Activated CD8-positive, alpha-beta memory T cell treated with anti-CD3 and anti-CD28 coated beads, Interleukin-2, amount 10 ng/mL, durations not matched to agents 7 days and 5 days (primary cell): ENCODE data around the gene DDIT4. TPM values are rescaled to one million over a fixed set of nuclear protein-coding genes. Genes with fewer than 3 reads are reported as not detected.

Experiments used
- ATAC-seq: fragments of 150-1000 bp; cut with Tn5 transposase; one replicate; pipeline ENCODE4 v1.10.0; 2021; ENCODE audit warnings: moderate library complexity
- CTCF ChIA-PET: fragments of 350-600 bp; sonication (Branson Sonifier 250); formaldehyde crosslinking; loops from one replicate; lab custom pipeline; 2021; ENCODE audit warnings: antibody characterized with exemption; lab: Charles Lee
- DNase-seq: peaks from one replicate; pipeline ENCODE4 v3.0.0-alpha.2; 2020
- H3K27ac Mint-ChIP-seq: one replicate; pipeline ENCODE4 v1.8.0; 2021; ENCODE audit warnings: mild to moderate bottlenecking, mixed read lengths
- H3K27me3 Mint-ChIP-seq: one replicate; pipeline ENCODE4 v1.8.0; 2021; ENCODE audit warnings: mixed read lengths
- H3K36me3 Mint-ChIP-seq: one replicate; pipeline ENCODE4 v1.8.0; 2021; ENCODE audit warnings: mild to moderate bottlenecking, mixed read lengths
- H3K4me1 Mint-ChIP-seq: one replicate; pipeline ENCODE4 v1.8.0; 2021; ENCODE audit warnings: mixed read lengths
- H3K4me3 Mint-ChIP-seq: one replicate; pipeline ENCODE4 v1.8.0; 2021; ENCODE audit warnings: mild to moderate bottlenecking, moderate library complexity, mixed read lengths
- H3K9me3 Mint-ChIP-seq: one replicate; pipeline ENCODE4 v1.8.0; 2022; ENCODE audit warnings: low read depth, mixed read lengths
- total RNA-seq, 2 experiments: library from RNA; stranded (reverse); gene quantifications; one replicate each; pipeline ENCODE4 v1.2.3, GENCODE V29; 2021

The DDIT4 gene
- total RNA-seq, 2 experiments from 2014 or later, result 291 to 293 TPM

DNA sequence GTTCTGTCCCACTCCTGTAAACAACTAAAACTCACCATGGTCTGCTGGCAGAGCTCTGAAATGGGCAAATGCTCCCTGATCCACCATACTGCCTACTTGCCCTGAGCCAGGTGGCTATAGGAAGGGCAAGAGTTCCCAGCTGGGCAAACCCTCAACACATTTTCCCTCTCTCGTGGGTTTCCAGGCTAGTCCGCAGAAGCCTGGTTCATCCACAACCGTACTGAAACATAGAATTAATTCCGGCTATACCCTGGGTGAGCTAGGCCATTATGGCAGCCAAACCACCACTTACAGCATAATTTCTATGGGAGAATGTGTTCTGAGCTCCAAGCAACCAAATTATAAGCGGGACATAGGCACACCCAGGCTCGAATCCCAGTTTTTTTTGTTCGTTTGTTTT lies 20.1 kb upstream of the DDIT4 start:
- no peaks in the 10 kb centered on the region for H3K36me3 Mint-ChIP-seq
- H3K9me3 Mint-ChIP-seq, result no peaks in the 10 kb centered on the region
- H3K4me1 Mint-ChIP-seq, result peaks cover 59% of the 10 kb centered on the region
- ATAC-seq (no peak), DNase-seq (no peak)
- CTCF ChIA-PET, result interaction anchor here (0.6 to 11.6 kb wide), 7 partner anchors 8 to 1159 kb away, joined by 3 to 94 read pairs (median 3); no protein-coding TSS in a partner anchor
- peak overlapping the region; percentile 48 for H3K27ac Mint-ChIP-seq
- no peaks in the 10 kb centered on the region for H3K27me3 Mint-ChIP-seq
- no peak overlapping the region for H3K4me3 Mint-ChIP-seq

DNA sequence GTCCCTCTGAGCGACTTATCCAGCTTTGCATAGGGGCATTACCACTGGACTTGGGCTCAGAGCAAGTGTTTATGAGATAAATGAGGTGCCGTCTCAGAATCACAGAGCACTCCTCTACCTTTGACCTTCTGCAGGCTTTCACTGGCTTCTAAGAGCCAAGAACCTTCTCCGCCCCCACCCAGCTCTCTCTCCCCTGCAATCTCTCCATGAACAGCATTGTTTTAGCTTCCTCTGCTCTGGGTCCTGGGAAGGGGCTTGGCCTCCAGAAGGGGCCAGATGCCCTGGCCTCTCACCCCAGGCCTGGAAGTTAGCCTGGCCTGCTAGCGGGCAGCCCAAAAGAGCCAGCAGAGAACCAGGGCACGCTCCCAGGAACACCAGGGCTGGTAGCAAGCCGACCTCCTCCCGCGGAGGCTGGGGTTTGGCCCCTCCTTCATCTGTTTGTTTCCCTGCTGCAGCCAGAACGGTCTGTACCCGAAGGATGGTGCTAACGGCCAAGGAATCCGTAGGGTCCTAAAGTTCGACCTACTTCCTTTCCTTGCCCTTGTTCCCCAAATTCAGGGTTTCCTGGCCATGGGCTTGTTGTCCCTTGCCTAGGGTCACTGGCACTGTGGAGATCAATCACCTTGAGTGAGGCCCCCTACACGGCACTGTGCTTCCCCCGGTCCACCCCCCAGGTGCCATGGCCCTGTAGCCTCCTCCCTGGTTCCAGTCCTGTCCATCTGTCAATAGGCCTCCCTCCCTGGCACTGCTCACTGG lies 18.7 kb upstream of the DDIT4 start:
- Mint-ChIP-seq H3K4me3 (peak overlapping the region; percentile 62), H3K9me3 (no peaks in the 10 kb centered on the region), H3K4me1 (peaks cover 62% of the 10 kb centered on the region), H3K27me3 (no peaks in the 10 kb centered on the region), H3K36me3 (no peaks in the 10 kb centered on the region), H3K27ac (peak overlapping the region; percentile 91)
- ATAC-seq (peak; percentile 74), DNase-seq (peak; percentile 64)
- CTCF ChIA-PET, result interaction anchor here (0.8 to 11.6 kb wide), 6 partner anchors 16 to 81 kb away, joined by 3 to 94 read pairs (median 4); partner anchors contain the start of gene DDIT4

DNA sequence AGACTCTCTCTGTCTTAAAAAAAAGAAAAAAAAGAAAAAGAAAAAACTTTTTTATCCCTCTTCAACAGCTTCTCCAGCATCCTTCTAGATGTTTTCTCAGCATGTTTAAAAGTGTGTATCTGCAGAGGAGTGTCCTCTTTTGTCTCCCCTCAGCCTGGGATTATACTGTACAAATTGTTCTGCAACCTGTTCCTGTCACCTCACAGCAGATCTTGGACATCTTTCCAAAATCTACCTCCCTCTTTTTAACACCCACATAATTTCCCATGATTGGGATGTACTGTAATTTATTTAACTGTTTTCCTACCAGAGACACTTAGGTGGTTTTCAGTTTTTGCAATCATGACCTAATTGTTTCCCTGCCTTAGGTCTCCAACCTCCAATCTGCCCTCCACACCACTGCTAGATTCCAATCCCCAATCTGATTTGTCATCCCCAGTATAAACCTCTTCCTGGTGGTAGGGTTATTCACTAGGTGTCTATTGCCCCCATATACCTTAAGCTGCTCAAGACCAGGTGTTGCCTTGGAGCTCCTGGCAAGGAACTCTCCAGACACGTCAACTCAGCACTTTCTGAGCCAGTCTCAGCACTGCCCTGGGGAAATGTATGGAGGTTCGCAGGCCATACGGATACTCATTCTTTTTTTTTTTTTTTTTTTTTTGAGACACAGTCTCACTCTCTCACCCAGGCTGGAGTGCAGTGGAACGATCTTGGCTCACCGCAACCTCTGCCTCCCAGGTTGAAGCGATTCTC lies 17.6 kb upstream of the DDIT4 start:
- peaks cover 63% of the 10 kb centered on the region for H3K4me1 Mint-ChIP-seq
- no peak for DNase-seq
- peak overlapping the region; percentile 57 for H3K27ac Mint-ChIP-seq
- H3K4me3 Mint-ChIP-seq, result no peak overlapping the region
- no peaks in the 10 kb centered on the region for H3K9me3 Mint-ChIP-seq
- no peaks in the 10 kb centered on the region for H3K36me3 Mint-ChIP-seq
- ATAC-seq, result no peak
- CTCF ChIA-PET, result interaction anchor here (1.0 to 11.6 kb wide), 4 partner anchors 9 to 80 kb away, joined by 3 to 94 read pairs (median 5); partner anchors contain the start of gene DDIT4
- no peaks in the 10 kb centered on the region for H3K27me3 Mint-ChIP-seq

DNA sequence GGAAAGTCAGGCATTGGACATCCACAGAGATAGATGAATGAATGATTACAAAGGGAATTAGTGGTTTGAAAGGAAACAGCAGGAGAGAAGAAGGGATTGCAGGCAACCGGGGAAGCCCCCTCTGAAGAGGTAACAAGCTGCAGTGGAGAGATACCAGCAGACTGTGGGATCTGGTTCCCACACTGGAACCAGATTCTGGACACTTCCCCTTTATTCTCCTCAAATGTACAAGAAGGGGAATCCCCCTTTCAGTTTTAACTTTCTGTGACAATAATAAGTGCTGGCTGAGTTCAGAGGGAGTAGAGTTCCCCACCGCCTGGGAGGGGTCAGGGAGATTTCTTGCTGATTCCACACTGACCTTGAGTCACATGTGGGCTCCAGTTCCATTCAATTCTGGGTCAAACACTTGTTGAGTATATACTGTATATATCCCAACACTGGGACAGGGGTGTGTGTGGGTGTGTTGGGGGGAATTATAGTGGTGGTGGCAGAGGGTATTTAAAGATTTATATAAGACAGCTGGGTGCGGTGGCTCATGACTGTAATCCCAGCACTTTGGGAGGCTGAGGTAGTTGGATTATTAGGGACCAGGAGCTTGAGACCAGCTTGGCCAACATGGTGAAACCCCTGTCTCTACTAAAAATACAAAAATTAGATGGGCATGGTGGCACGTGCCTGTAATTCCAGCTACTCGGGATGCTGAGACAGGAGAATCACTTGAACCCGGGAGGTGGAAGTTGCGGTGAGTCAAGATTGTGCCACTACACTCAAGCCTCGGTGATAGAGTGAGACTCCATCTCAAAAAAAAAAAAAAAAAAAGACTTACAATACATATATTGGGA lies 16.5 kb upstream of the DDIT4 start:
- Mint-ChIP-seq H3K36me3 (no peaks in the 10 kb centered on the region), H3K27ac (peak overlapping the region; percentile 49), H3K4me3 (no peak overlapping the region), H3K4me1 (peaks cover 70% of the 10 kb centered on the region), H3K27me3 (no peaks in the 10 kb centered on the region), H3K9me3 (no peaks in the 10 kb centered on the region)
- DNase-seq, result no peak
- CTCF ChIA-PET, result interaction anchor here (0.7 to 11.6 kb wide), 4 partner anchors 78 to 1937 kb away, joined by 3 to 94 read pairs (median 4); no protein-coding TSS in a partner anchor
- no peak for ATAC-seq

DNA sequence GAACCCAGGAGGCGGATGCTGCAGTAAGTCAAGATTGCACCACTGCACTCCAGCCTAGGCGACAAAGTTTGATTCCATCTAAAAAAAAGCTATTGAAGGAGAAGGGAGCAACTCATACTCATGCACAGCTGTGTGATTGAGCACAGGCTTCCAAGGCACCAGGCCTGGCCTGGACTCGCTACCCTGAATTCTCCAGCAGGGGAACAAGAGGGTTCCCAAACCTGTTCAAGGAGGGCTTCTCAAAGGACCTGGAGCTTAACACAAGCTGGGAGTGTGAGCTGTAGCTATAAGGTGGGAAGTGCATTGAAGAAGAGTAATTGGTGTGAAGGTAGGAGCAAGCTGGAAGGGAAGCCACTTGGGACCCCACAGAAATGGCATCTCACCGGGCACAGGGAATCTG lies 15.1 kb upstream of the DDIT4 start:
- Mint-ChIP-seq H3K9me3 (no peaks in the 10 kb centered on the region), H3K36me3 (no peaks in the 10 kb centered on the region), H3K27ac (peak overlapping the region; percentile 79), H3K27me3 (no peaks in the 10 kb centered on the region), H3K4me3 (no peak overlapping the region), H3K4me1 (peaks cover 63% of the 10 kb centered on the region)
- CTCF ChIA-PET, result interaction anchor here (0.7 to 11.6 kb wide), 7 partner anchors 10 to 544 kb away, joined by 4 to 94 read pairs (median 4); partner anchors contain the start of gene DDIT4
- no peak for DNase-seq
- no peak for ATAC-seq

DNA sequence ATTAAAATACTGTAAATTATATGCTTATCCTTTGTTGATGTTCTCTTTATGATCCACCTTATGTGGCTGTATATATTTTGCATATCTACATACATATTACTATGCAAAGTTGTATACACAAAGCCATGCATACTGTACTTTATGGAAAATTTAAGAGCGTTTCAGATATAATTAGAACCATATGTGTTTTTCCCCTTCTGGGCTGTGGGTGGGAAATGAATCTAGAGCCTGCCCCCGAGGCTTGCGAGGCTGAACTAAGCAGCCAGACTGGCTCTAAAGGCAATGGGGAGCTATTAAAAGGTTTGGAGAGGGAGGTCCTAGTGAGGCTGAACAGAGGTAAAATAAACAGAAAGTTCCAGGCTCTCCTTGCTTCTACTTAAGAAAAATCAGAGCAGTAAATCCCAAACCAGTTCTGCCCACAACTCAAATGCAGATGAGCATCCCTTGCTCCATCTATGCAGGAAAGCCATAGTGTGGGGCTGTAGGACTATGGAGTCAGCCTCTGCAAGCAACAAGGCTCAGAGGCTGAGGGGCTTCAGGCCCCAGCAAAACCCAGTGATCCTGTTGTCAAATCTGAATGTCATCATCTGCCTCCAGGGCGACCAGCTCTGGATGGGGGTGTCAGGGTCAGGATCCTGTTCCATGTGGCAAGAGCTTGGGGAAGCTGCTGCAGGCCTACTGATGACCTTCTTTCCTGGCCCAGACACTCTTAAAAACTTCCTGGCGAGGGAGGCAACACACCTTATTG lies 14.1 kb upstream of the DDIT4 start:
- H3K27ac Mint-ChIP-seq, result peak overlapping the region; percentile 98
- no peaks in the 10 kb centered on the region for H3K27me3 Mint-ChIP-seq
- ATAC-seq (no peak), DNase-seq (no peak)
- H3K4me3 Mint-ChIP-seq, result peak overlapping the region; percentile 68
- no peaks in the 10 kb centered on the region for H3K9me3 Mint-ChIP-seq
- no peaks in the 10 kb centered on the region for H3K36me3 Mint-ChIP-seq
- CTCF ChIA-PET, result interaction anchor here (1.0 to 11.6 kb wide), 13 partner anchors 11 to 214 kb away, joined by 3 to 94 read pairs (median 6); partner anchors contain the start of genes ANAPC16, ASCC1, DDIT4 and SPOCK2
- H3K4me1 Mint-ChIP-seq, result peaks cover 63% of the 10 kb centered on the region

DNA sequence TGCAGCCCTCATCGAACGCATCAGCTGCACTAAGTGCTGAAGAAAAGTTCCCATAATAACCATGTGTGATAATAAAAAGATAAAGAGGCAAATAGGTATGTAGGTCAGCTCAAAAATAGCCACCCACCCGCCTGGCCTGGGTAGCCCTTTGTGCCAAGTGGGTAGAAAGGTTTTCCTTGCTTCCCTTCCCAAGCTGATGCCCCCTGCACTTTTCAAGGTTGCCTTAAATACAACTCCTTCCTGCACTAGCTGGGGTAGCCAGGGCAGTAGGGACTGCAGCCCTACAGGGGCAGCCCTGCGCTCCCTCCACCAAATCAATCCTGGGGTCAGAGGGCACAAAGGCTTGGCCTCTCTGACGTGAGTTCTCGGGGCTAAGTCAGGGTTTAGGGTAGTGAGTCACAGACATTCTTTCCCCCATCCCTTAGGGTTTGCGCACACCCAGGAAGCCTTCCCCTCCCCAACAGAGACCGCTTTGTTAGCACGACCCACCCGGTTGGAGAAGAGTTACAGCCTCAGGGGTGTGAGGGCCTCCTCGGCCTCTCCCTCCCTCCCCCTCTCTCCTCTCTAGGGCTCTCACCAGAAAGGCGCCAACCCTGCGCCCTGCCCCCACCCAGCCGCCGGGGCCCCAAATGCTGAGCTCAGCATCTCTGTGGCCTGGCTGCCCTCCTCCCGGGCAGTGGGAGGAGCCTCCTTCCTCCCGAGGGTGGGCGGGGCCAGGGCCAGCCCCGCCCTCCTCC lies 13.3 kb upstream of the DDIT4 start:
- Mint-ChIP-seq H3K27ac (peak overlapping the region; percentile 98), H3K4me1 (peaks cover 55% of the 10 kb centered on the region), H3K4me3 (peak overlapping the region; percentile 68), H3K36me3 (no peaks in the 10 kb centered on the region), H3K27me3 (no peaks in the 10 kb centered on the region), H3K9me3 (no peaks in the 10 kb centered on the region)
- DNase-seq (peak; percentile 97), ATAC-seq (peak; percentile 78)
- CTCF ChIA-PET, result interaction anchor here (1.0 to 11.6 kb wide), 22 partner anchors 11 to 214 kb away, joined by 3 to 94 read pairs (median 6); partner anchors contain the start of genes ANAPC16, ASCC1, DDIT4 and SPOCK2

DNA sequence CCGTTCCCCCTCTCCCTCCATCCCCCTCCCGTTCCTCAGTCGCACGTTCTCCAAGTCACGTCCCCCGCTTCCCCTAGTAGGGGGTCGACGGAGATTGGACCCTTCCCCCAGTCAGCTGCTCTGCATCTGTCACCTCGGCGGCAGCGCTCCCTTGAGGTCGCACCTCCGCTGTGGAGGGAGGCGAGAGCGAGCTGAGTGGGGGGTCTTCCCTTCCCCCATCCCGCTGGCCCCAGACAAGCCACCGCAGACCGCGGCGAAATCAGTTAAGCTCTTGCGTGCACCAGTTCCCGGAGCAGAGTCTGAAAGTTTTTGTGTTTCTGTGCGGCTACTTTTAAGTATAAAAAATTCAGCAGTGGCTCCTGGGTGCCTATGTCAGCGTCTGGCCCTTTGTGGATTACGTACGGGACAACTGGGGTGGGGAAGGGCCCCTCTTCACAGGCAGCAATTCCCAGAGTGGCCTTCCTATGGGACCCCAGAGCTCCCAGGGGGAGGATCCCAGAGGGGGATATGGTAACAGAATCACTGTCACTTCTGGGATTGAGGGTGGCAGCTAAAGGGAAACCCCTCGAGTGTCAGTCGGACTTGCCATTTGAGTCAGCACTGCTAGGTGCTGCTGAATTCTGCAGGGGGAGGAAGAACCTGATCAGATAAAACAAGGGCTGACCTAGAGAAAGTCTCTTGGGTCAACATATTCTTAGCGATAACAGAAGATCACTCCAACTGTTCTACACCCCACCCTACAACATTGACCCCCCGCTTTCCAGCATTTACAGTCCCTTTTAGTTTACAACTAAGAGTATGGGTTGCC lies 12.5 kb upstream of the DDIT4 start:
- Mint-ChIP-seq H3K27ac (peak overlapping the region; percentile 98), H3K4me3 (peak overlapping the region; percentile 68), H3K4me1 (peaks cover 55% of the 10 kb centered on the region), H3K36me3 (no peaks in the 10 kb centered on the region), H3K27me3 (no peaks in the 10 kb centered on the region), H3K9me3 (no peaks in the 10 kb centered on the region)
- CTCF ChIA-PET, result interaction anchor here (0.6 to 11.6 kb wide), 23 partner anchors 8 to 215 kb away, joined by 3 to 94 read pairs (median 6); partner anchors contain the start of genes ANAPC16, ASCC1, DDIT4 and SPOCK2
- DNase-seq (peak; percentile 91), ATAC-seq (peak; percentile 63)

DNA sequence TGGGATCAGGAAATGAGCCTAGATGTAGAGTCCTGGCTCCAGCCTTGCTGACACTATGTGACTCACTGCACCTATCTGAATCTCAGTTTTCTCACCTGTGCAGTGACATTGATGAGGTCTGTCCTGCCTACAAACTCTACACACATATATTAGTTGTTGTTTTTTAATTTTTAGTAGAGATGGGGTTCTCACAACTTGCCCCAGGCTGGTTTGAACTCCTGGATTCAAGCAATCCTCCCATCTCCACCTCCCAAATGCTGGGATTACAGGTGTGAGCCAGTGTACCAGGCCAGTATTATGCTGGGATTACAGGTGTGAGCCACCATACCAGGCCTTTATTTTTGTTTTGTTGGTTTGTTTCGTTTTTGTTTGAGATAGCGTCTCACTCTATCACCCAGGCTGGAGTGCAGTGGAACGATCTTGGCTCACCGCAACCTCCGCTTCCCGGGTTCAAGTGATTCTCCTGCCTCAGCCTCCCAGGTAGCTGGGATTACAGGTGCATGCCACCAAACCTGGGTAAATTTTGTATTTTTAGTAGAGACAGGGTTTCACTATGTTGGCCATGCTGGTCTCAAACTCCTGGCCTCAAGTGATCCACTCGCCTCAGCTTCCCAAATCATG lies 11.8 kb upstream of the DDIT4 start:
- Mint-ChIP-seq H3K36me3 (no peaks in the 10 kb centered on the region), H3K27ac (peak overlapping the region; percentile 98), H3K4me3 (peak overlapping the region; percentile 68), H3K27me3 (no peaks in the 10 kb centered on the region), H3K9me3 (no peaks in the 10 kb centered on the region), H3K4me1 (peaks cover 50% of the 10 kb centered on the region)
- ATAC-seq (peak; percentile 17), DNase-seq (no peak)
- CTCF ChIA-PET, result interaction anchor here (0.8 to 11.6 kb wide), 13 partner anchors 9 to 213 kb away, joined by 3 to 94 read pairs (median 8); partner anchors contain the start of genes DDIT4 and SPOCK2

DNA sequence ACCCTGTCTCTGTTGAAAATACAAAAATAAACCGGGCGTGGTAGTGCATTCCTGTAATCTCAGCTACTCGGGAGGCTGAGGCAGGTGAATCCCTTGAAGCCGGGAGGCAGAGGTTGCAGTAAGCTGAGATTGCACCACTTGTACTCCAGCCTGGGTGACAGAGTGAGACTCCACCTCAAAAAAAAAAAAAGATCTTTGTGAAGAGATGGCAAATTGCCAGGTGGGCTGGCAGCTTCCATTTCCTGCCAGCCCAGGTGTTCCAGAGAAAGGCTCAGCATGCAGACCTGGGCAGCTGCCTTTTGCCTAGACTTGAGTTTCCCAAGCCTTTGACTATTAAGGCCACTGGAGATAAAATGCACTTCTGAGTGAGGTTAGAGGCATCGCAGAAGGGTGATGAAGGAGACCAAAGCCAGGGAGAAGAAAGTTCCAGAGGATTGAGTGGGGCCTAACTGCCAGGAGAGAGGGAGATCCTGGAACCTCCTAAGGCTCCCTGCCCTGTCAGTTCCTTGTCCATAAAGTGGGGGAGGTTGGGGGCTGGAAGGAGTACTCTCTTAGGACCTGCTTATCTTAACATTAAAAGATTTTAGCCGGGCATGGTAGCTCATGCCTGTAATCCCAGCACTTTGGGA lies 10.0 kb upstream of the DDIT4 start:
- Mint-ChIP-seq H3K27me3 (no peaks in the 10 kb centered on the region), H3K27ac (no peak overlapping the region), H3K36me3 (no peaks in the 10 kb centered on the region), H3K9me3 (no peaks in the 10 kb centered on the region), H3K4me3 (no peak overlapping the region), H3K4me1 (peaks cover 44% of the 10 kb centered on the region)
- CTCF ChIA-PET, result interaction anchor here (1.1 to 3.0 kb wide), 6 partner anchors 10 to 137 kb away, joined by 3 to 14 read pairs (median 4); partner anchors contain the start of gene DDIT4
- no peak for ATAC-seq
- DNase-seq, result no peak
